H9 (cell line): ENCODE measurements around the gene ARHGEF7. TPM values are rescaled to one million over a fixed set of nuclear protein-coding genes. Genes with fewer than 3 reads are reported as not detected.

Experiments used
- DNase-seq: peaks from one replicate; pipeline ENCODE4 v3.0.0-alpha.2; 2017
- H2AFZ ChIP-seq: one replicate; pipeline ENCODE4 v1.6.1; 2013; ENCODE audit warnings: mild to moderate bottlenecking, low read length, control low read depth, moderate library complexity
- H2AK5ac ChIP-seq: 2 replicates; pipeline ENCODE4 v1.6.1; 2013; ENCODE audit warnings: low read length, control low read depth, mixed read lengths; ENCODE audit not compliant: insufficient read length
- H2BK120ac ChIP-seq: one replicate; pipeline ENCODE4 v1.6.1; 2013; ENCODE audit warnings: low read depth, mild to moderate bottlenecking, low read length, control low read depth, inconsistent platforms; ENCODE audit not compliant: poor library complexity, severe bottlenecking
- H2BK12ac ChIP-seq: 2 replicates; pipeline ENCODE4 v1.6.1; 2013; ENCODE audit warnings: low read length, control low read depth, mixed read lengths, low read depth; ENCODE audit not compliant: insufficient read length
- H2BK15ac ChIP-seq: 2 replicates; pipeline ENCODE4 v1.6.1; 2013; ENCODE audit warnings: low read depth, low read length, control low read depth
- H2BK20ac ChIP-seq: one replicate; pipeline ENCODE4 v1.6.1; 2013; ENCODE audit warnings: low read depth, mild to moderate bottlenecking, low read length, control low read depth, inconsistent platforms; ENCODE audit not compliant: poor library complexity, severe bottlenecking
- H2BK5ac ChIP-seq: 2 replicates; pipeline ENCODE4 v1.6.1; 2013; ENCODE audit warnings: low read length, control low read depth, mixed read lengths; ENCODE audit not compliant: insufficient read length
- H3K14ac ChIP-seq: 2 replicates; pipeline ENCODE4 v1.6.1; 2013; ENCODE audit warnings: low read length, control low read depth; ENCODE audit not compliant: insufficient read depth
- H3K18ac ChIP-seq: 2 replicates; pipeline ENCODE4 v1.6.1; 2013; ENCODE audit warnings: low read depth, mild to moderate bottlenecking, mixed read lengths, low read length, control low read depth; ENCODE audit not compliant: insufficient read length
- H3K23ac ChIP-seq: 2 replicates; pipeline ENCODE4 v1.6.1; 2013; ENCODE audit warnings: low read length, control low read depth, mixed read lengths, low read depth; ENCODE audit not compliant: insufficient read length
- H3K23me2 ChIP-seq: 2 replicates; pipeline ENCODE4 v1.6.1; 2013; ENCODE audit warnings: low read depth, mild to moderate bottlenecking, mixed read lengths, low read length, control low read depth; ENCODE audit not compliant: insufficient read length, poor library complexity, severe bottlenecking
- H3K27ac ChIP-seq: 2 replicates; pipeline ENCODE4 v1.5.1; 2013; ENCODE audit warnings: low read length, control low read depth, mixed read lengths, low read depth; ENCODE audit not compliant: insufficient read length
- H3K27me3 ChIP-seq: 2 replicates; pipeline ENCODE4 v1.6.1; 2013; ENCODE audit warnings: low read length, control low read depth, inconsistent platforms; ENCODE audit not compliant: insufficient read depth
- H3K4ac ChIP-seq: 2 replicates; pipeline ENCODE4 v1.6.1; 2013; ENCODE audit warnings: low read depth, mild to moderate bottlenecking, control low read depth, inconsistent platforms, low read length, moderate library complexity
- H3K4me1 ChIP-seq: 2 replicates; pipeline ENCODE4 v1.6.1; 2013; ENCODE audit warnings: low read length, control low read depth, inconsistent platforms; ENCODE audit not compliant: insufficient read depth
- H3K4me2 ChIP-seq: 2 replicates; pipeline ENCODE4 v1.6.1; 2013; ENCODE audit warnings: low read length, control low read depth, mixed read lengths; ENCODE audit not compliant: insufficient read length, insufficient read depth
- H3K56ac ChIP-seq: 2 replicates; pipeline ENCODE4 v1.6.1; 2013; ENCODE audit warnings: low read depth, mild to moderate bottlenecking, mixed read lengths, low read length, control low read depth; ENCODE audit not compliant: insufficient read length
- H3K79me1 ChIP-seq: 2 replicates; pipeline ENCODE4 v1.6.1; 2013; ENCODE audit warnings: low read depth, mild to moderate bottlenecking, moderate library complexity, low read length, control low read depth, inconsistent platforms; ENCODE audit not compliant: insufficient read depth, poor library complexity, severe bottlenecking
- H3K79me2 ChIP-seq: 2 replicates; pipeline ENCODE4 v1.6.1; 2013; ENCODE audit warnings: low read length, control low read depth, inconsistent platforms; ENCODE audit not compliant: insufficient read depth
- H3K9ac ChIP-seq: 2 replicates; pipeline ENCODE4 v1.6.1; 2013; ENCODE audit warnings: low read length, control low read depth, mixed read lengths; ENCODE audit not compliant: insufficient read length; ENCODE audit errors: extremely low read depth
- H3K9me3 ChIP-seq: one replicate; pipeline ENCODE4 v1.6.1; 2013; ENCODE audit warnings: low read depth, low read length, inconsistent platforms; ENCODE audit not compliant: control insufficient read depth
- H3T11ph ChIP-seq: one replicate; pipeline ENCODE4 v1.6.1; 2013; ENCODE audit warnings: mild to moderate bottlenecking, low read length, control low read depth, inconsistent platforms
- H4K20me1 ChIP-seq: one replicate; pipeline ENCODE4 v1.6.1; 2013; ENCODE audit not compliant: control insufficient read depth, insufficient read length, insufficient read depth
- H4K5ac ChIP-seq: 2 replicates; pipeline ENCODE4 v1.6.1; 2013; ENCODE audit warnings: low read depth, mild to moderate bottlenecking, mixed read lengths, low read length, control low read depth; ENCODE audit not compliant: insufficient read length
- H4K8ac ChIP-seq: replicated peaks from 2 replicates; pipeline ENCODE4 v1.6.1; 2013; ENCODE audit warnings: low read length, control low read depth, mixed read lengths, low read depth; ENCODE audit not compliant: insufficient read length
- H4K91ac ChIP-seq: 2 replicates; pipeline ENCODE4 v1.6.1; 2013; ENCODE audit warnings: low read depth, mild to moderate bottlenecking, moderate library complexity, mixed read lengths, low read length, control low read depth; ENCODE audit not compliant: insufficient read length
- H3K27ac Mint-ChIP-seq, 3 experiments: 2 replicates in 2 of 3; 3 replicates in 1 of 3; pipeline ENCODE4 v1.8.0; 2020 to 2021; ENCODE audit warnings: mixed read lengths in 3 of 3, mild to moderate bottlenecking in 1 of 3, moderate library complexity in 1 of 3
- H3K27me3 Mint-ChIP-seq: 2 replicates; pipeline ENCODE4 v1.8.0; 2021; ENCODE audit warnings: low read depth, mild to moderate bottlenecking, moderate library complexity, mixed read lengths
- H3K36me3 Mint-ChIP-seq, 3 experiments: 2 replicates in 2 of 3; 3 replicates in 1 of 3; pipeline ENCODE4 v1.8.0; 2020 to 2021; ENCODE audit warnings: low read depth in 3 of 3, mixed read lengths in 3 of 3; ENCODE audit not compliant: insufficient read depth in 1 of 3
- H3K4me1 Mint-ChIP-seq, 2 experiments: 2 replicates each; pipeline ENCODE4 v1.8.0; 2020; ENCODE audit warnings: mixed read lengths in 2 of 2
- H3K4me3 Mint-ChIP-seq, 2 experiments: 2 replicates in 1 of 2; 3 replicates in 1 of 2; pipeline ENCODE4 v1.8.0; 2020 to 2021; ENCODE audit warnings: mild to moderate bottlenecking in 2 of 2, mixed read lengths in 2 of 2, moderate library complexity in 1 of 2
- H3K9me3 Mint-ChIP-seq, 2 experiments: 2 replicates in 1 of 2; 3 replicates in 1 of 2; pipeline ENCODE4 v1.8.0; 2020; ENCODE audit warnings: mild to moderate bottlenecking in 2 of 2, mixed read lengths in 2 of 2, moderate library complexity in 1 of 2
- CTCF ChIP-seq: fragments of 200-600 bp; sonication (generic); conservative IDR thresholded peaks from 3 replicates; pipeline ENCODE4 v1.8.0; 2021; ENCODE audit warnings: antibody characterized with exemption, mild to moderate bottlenecking
- WGBS: extraction: QIAGEN DNeasy Blood & Tissue Kit; methylation state at CpG from one replicate; pipeline ENCODE4 v1.1.7; 2013; ENCODE audit warnings: missing lambda C conversion rate, low lambda C conversion rate, mixed read lengths; ENCODE audit not compliant: insufficient read length; ENCODE audit errors: extremely low coverage; 5-methylcytosine and 5-hydroxymethylcytosine counted together
- total RNA-seq: library from RNA; stranded (reverse); gene quantifications from 2 replicates; pipeline ENCODE4 v1.2.1, GENCODE V29; 2021

The ARHGEF7 gene
- total RNA-seq, 1 experiment from 2014 or later = 51.9 TPM

- Mint-ChIP-seq H3K27ac (no peak overlapping the region), H3K27me3 (peaks cover 50% of the 10 kb centered on the region), H3K9me3 (peaks cover 4 to 6% of the 10 kb centered on the region in 2 experiments; a peak in 3 of 5 replicates), H3K4me1 (peaks cover 13 to 14% of the 10 kb centered on the region in 2 experiments), H3K4me3 (no peak overlapping the region), H3K36me3 (peaks cover 0 to 4% (median 0%) of the 10 kb centered on the region in 3 experiments; a peak in 2 of 7 replicates)
- H4K91ac ChIP-seq = no peak overlapping the region
- no CpG with 5 or more reads among the region's 9 CpGs for WGBS
- H2BK5ac ChIP-seq = no peak overlapping the region
- TF ChIP-seq CTCF = no peak
- H2BK120ac ChIP-seq = no peak overlapping the region
- H3K14ac ChIP-seq = no peak overlapping the region
- DNase-seq = no peak
- no peak overlapping the region for H3T11ph ChIP-seq
- no peaks in the 10 kb centered on the region for H3K4me1 ChIP-seq
- no peaks in the 10 kb centered on the region for H3K9me3 ChIP-seq
- H3K79me2 ChIP-seq = no peaks in the 10 kb centered on the region
- H3K9ac ChIP-seq = no peak overlapping the region
- no peak overlapping the region for H3K23ac ChIP-seq
- no peak overlapping the region for H4K8ac ChIP-seq
- H3K27me3 ChIP-seq = peaks cover 10% of the 10 kb centered on the region; the same call in 1 of the 2 replicates
- H3K4me2 ChIP-seq = no peak overlapping the region
- no peak overlapping the region for H3K56ac ChIP-seq
- H2BK12ac ChIP-seq = no peak overlapping the region
- peaks cover 9% of the 10 kb centered on the region for H3K23me2 ChIP-seq
- no peak overlapping the region for H2AFZ ChIP-seq
- H4K5ac ChIP-seq = no peak overlapping the region
- no peaks in the 10 kb centered on the region for H4K20me1 ChIP-seq
- no peaks in the 10 kb centered on the region for H3K79me1 ChIP-seq
- H2BK15ac ChIP-seq = no peak overlapping the region
- H3K27ac ChIP-seq = no peak overlapping the region
- no peak overlapping the region for H2BK20ac ChIP-seq
- no peak overlapping the region for H3K4ac ChIP-seq
- H2AK5ac ChIP-seq = no peak overlapping the region
- H3K18ac ChIP-seq = no peak overlapping the region
These were observed 3.9 kb downstream of the ARHGEF7 start for GRCh38 chr13:111118898-111119607.
